A673 (cell line): ENCODE measurements around the gene JMJD1C. TPM values are rescaled to one million over a fixed set of nuclear protein-coding genes. Genes with fewer than 3 reads are reported as not detected.

ENCODE experiments used
- BruUV-seq: library from RNA; stranded (reverse); fragments of 400-500 nt; replicated peaks from 2 replicates; lab custom pipeline; 2021; lab: Mats Ljungman, UMichigan
- CTCF ChIA-PET: fragments of 300-600 bp; sonication (Branson Sonifier 250); formaldehyde crosslinking; loops from one replicate; lab custom pipeline; 2022; ENCODE audit warnings: antibody characterized with exemption; lab: Charles Lee
- POLR2A ChIA-PET: fragments of 300-600 bp; sonication (Branson Sonifier 250); formaldehyde crosslinking; loops from one replicate; lab custom pipeline; 2022; ENCODE audit warnings: antibody characterized with exemption; ENCODE audit not compliant: low non-redundant PET; lab: Charles Lee
- DNase-seq: peaks from one replicate; pipeline ENCODE4 v3.0.0-alpha.2; 2015; ENCODE audit warnings: low spot score
- H3K27ac ChIP-seq: fragments of 200-600 bp; sonication (generic); 2 replicates; pipeline ENCODE4 v1.5.1; 2016; ENCODE audit warnings: mixed run types, low read depth, mild to moderate bottlenecking, mixed read lengths, antibody characterized with exemption, low read length; ENCODE audit not compliant: poor library complexity, severe bottlenecking
- H3K27me3 ChIP-seq: fragments of 200-600 bp; sonication (generic); replicated peaks from 2 replicates; pipeline ENCODE4 v1.6.1; 2017; ENCODE audit warnings: mixed run types, low read depth, mild to moderate bottlenecking, mixed read lengths, antibody characterized with exemption, low read length; ENCODE audit not compliant: insufficient read depth, poor library complexity
- H3K36me3 ChIP-seq: fragments of 200-600 bp; sonication (generic); 2 replicates; pipeline ENCODE4 v1.6.1; 2016; ENCODE audit warnings: mixed run types, mild to moderate bottlenecking, mixed read lengths, antibody characterized with exemption, low read length; ENCODE audit not compliant: insufficient read depth, poor library complexity, severe bottlenecking
- H3K4me1 ChIP-seq: fragments of 200-600 bp; sonication (generic); 2 replicates; pipeline ENCODE4 v1.6.1; 2017; ENCODE audit warnings: mixed run types, mild to moderate bottlenecking, mixed read lengths, antibody characterized with exemption, low read length; ENCODE audit not compliant: insufficient read depth, poor library complexity, severe bottlenecking
- H3K4me3 ChIP-seq: fragments of 200-600 bp; sonication (generic); 2 replicates; pipeline ENCODE4 v1.5.1; 2016; ENCODE audit warnings: low read depth, mixed run types, mild to moderate bottlenecking, mixed read lengths, low read length; ENCODE audit not compliant: poor library complexity, severe bottlenecking
- H3K9me3 ChIP-seq: fragments of 200-600 bp; sonication (generic); 2 replicates; pipeline ENCODE4 v1.6.1; 2016; ENCODE audit warnings: mixed run types, low read depth, mild to moderate bottlenecking, mixed read lengths, antibody characterized with exemption, low read length; ENCODE audit not compliant: poor library complexity, severe bottlenecking
- CTCF ChIP-seq: fragments of 300-800, 200-600 bp; sonication (generic); conservative IDR thresholded peaks from 2 replicates; pipeline ENCODE4 v1.5.1; 2017; ENCODE audit warnings: low read depth, mild to moderate bottlenecking, antibody characterized with exemption, low read length, moderate library complexity, mixed read lengths
- EZH2 ChIP-seq: fragments of 200-600 bp; sonication (generic); IDR thresholded peaks from 2 replicates; pipeline ENCODE4 v1.6.1; 2017; ENCODE audit warnings: borderline replicate concordance, low read depth, mild to moderate bottlenecking, mixed read lengths, antibody characterized with exemption, low read length; ENCODE audit not compliant: poor library complexity, severe bottlenecking
- intact Hi-C: fragments of 100-400 bp; cut with micrococcal nuclease; formaldehyde crosslinking; loops from one replicate; pipeline ENCODE4 v1.10.0; 2022; ENCODE audit not compliant: unreplicated experiment
- total RNA-seq: library from RNA; stranded (reverse); gene quantifications from 2 replicates; pipeline ENCODE4 v1.2.3, GENCODE V29; 2021

JMJD1C gene
- total RNA-seq, 1 experiment from 2014 or later, result 71.4 TPM

- no peak overlapping the region for H3K4me3 ChIP-seq
- H3K4me1 ChIP-seq, result no peaks in the 10 kb centered on the region
- BruUV-seq, result no TSS peak
- no peaks in the 10 kb centered on the region for H3K9me3 ChIP-seq
- H3K27ac ChIP-seq, result no peak overlapping the region
- ChIA-PET CTCF (no interaction called here), POLR2A (no interaction called here)
- no peaks in the 10 kb centered on the region for H3K36me3 ChIP-seq
- TF ChIP-seq CTCF (no peak), EZH2 (no peak)
- H3K27me3 ChIP-seq, result no peaks in the 10 kb centered on the region
- intact Hi-C loops, result no loop called here
- DNase-seq, result no peak
Measured at GRCh38 chr10:63348245-63348850, 117.4 kb downstream of the JMJD1C start.

- Histone ChIP-seq H3K9me3 (no peaks in the 10 kb centered on the region), H3K27ac (no peak overlapping the region), H3K36me3 (no peaks in the 10 kb centered on the region), H3K4me3 (no peak overlapping the region), H3K27me3 (no peaks in the 10 kb centered on the region), H3K4me1 (no peaks in the 10 kb centered on the region)
- TF ChIP-seq CTCF (no peak), EZH2 (no peak)
- intact Hi-C loops, result no loop called here
- no peak for DNase-seq
- BruUV-seq, result no TSS peak
- POLR2A ChIA-PET, result no interaction called here
- CTCF ChIA-PET, result no interaction called here
Measured at GRCh38 chr10:63346015-63346441, 119.7 kb downstream of the JMJD1C start.

GRCh38 chr10:63344269-63344668 is 121.5 kb downstream of the JMJD1C start:
- intact Hi-C loops, result no loop called here
- no peak overlapping the region for H3K4me3 ChIP-seq
- no peaks in the 10 kb centered on the region for H3K27me3 ChIP-seq
- no peaks in the 10 kb centered on the region for H3K4me1 ChIP-seq
- ChIA-PET CTCF (no interaction called here), POLR2A (interaction anchor here (0.6 kb wide), 1 partner anchor 79 kb away, joined by 8 read pairs; no protein-coding TSS in a partner anchor)
- no peak for DNase-seq
- no peaks in the 10 kb centered on the region for H3K36me3 ChIP-seq
- no peak overlapping the region for H3K27ac ChIP-seq
- no TSS peak for BruUV-seq
- no peak for TF ChIP-seq CTCF
- no peak for TF ChIP-seq EZH2
- no peaks in the 10 kb centered on the region for H3K9me3 ChIP-seq
